GM19395 (cell line): Measurements from ENCODE around the gene TMEM80.

ENCODE experiments used
- ATAC-seq: cut with Tn5 transposase; IDR thresholded peaks from one replicate; pipeline ENCODE4 v1.9.1; 2021; ENCODE audit warnings: mild to moderate bottlenecking, moderate library complexity; ENCODE audit not compliant: unreplicated experiment

Gene TMEM80

GRCh38 chr11:742571-743201 lies 47.1 kb downstream of the TMEM80 start:
- ATAC-seq: no peak

- no peak for ATAC-seq
These were observed 49.8 kb downstream of the TMEM80 start for GRCh38 chr11:745428-745827.

DNA sequence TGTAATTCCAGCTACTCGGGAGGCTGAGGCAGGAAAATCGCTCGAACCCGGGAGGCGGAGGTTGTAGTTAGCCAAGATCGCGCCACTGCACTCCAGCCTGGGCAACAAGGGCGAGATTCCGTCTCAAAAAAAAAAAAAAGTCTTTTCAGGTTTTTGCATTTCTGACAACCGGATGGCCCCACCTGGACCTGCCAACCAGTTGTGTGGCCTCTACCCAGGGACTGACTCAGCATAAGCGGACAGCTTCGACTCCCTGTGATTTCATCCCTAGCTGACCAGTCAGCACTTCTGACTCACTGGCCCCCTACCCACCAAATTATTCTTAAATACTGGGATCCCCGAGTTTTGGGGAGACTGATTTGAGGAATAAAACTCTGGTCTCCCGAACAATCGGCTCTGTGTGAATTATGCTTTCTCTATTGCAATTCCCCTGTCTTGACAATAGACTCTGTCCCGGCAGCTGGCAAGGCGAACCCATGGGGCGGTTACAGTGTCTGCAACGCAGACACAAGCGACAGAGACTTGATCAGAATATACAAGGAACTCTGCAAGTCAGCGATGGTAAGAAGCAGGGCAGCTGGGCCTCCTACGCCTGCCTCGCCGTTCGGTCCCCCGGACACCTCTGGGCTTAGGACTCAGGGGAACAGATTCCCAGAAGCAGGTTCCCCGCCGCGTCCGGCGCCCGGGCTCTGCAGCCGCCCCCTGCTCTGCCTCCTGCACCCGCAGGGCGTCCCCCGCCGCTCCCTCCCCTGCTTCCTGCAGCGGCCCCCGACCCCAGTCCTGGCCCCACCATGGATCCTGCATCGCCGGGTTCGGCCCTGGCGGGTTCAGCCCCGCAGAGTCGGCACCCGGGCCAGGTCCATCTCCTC lies 50.9 kb downstream of the TMEM80 start:
- ATAC-seq: peak; percentile 48

- peak; percentile 72 for ATAC-seq
These were observed 51.8 kb downstream of the TMEM80 start, which contains the start of gene TALDO1 for GRCh38 chr11:747158-748006. TALDO1 (plus strand) TSS chr11:747464; CDS start chr11:747482, 18 bp downstream.

DNA sequence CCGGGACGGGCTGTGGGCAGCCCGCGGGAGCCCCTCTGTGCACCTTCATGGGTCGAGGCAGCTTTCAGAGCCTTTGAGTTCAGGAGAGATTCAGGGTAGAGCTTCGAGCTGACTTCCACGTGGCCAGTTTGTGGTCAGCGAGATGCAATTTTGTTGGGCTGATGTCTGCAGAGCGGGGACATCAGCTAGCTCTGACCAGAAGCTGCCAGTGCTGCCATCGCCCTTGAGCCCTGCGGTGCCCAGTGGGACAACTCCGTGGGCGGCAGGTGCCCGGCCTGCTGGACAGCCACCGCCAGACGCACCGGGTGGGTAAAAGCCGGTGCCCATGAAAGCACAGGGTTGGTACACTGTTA lies 52.4 kb downstream of the TMEM80 start:
- peak; percentile 13 for ATAC-seq

DNA sequence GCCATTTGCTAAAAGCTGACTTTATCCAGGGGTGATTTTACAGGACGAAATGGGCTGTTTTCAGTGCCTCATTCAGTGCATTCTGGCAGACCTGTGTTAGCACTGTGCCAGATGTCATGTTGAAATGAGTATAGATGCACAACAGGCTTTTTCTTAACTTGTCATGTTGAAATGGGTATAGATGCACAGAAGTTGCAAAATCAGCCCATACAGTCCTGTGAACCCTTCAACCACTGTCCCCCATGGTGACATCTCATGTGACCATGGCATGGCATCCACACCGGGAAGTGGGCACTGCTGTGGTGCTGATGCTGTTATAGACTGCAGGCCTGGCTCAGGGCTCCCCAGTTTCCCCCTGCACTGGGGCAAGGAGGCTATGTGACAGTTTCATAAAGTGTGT lies 54.1 kb downstream of the TMEM80 start:
- ATAC-seq: no peak
